T-helper 2 cell treated with Interferon-gamma antibody and Interleukin-4, amounts not matched to agents 5 μg/mL and 100 μg/mL, for 36 hours (primary cell): ENCODE measurements around the gene ZFHX3.
A peak's percentile ranks its signal among the peaks of the same experiment; 100 is the strongest.

Source experiments
- DNase-seq: peaks from one replicate; pipeline ENCODE4 v3.0.0; 2021; ENCODE audit warnings: low spot score
- H3K27ac Mint-ChIP-seq: one replicate; pipeline ENCODE4 v1.8.0; 2021; ENCODE audit warnings: mild to moderate bottlenecking, mixed read lengths
- H3K27me3 Mint-ChIP-seq: one replicate; pipeline ENCODE4 v1.8.0; 2021; ENCODE audit warnings: low read depth, mixed read lengths
- H3K36me3 Mint-ChIP-seq: one replicate; pipeline ENCODE4 v1.8.0; 2021; ENCODE audit warnings: low read depth, mixed read lengths
- H3K4me1 Mint-ChIP-seq: one replicate; pipeline ENCODE4 v1.8.0; 2021; ENCODE audit warnings: low read depth, mixed read lengths
- H3K4me3 Mint-ChIP-seq: one replicate; pipeline ENCODE4 v1.8.0; 2022; ENCODE audit warnings: mild to moderate bottlenecking, moderate library complexity, mixed read lengths
- H3K9me3 Mint-ChIP-seq: one replicate; pipeline ENCODE4 v1.8.0; 2021; ENCODE audit warnings: mixed read lengths

ZFHX3 gene

GRCh38 chr16:72786606-72787005, 261.3 kb downstream of the ZFHX3 start:
- no peaks in the 10 kb centered on the region for H3K36me3 Mint-ChIP-seq
- H3K27ac Mint-ChIP-seq = no peak overlapping the region
- H3K27me3 Mint-ChIP-seq = peaks cover 35% of the 10 kb centered on the region
- DNase-seq = no peak
- H3K9me3 Mint-ChIP-seq = no peaks in the 10 kb centered on the region
- H3K4me3 Mint-ChIP-seq = peak overlapping the region; percentile 54
- peaks cover 22% of the 10 kb centered on the region for H3K4me1 Mint-ChIP-seq

GRCh38 chr16:72785886-72786285, 262.0 kb downstream of the ZFHX3 start:
- Mint-ChIP-seq H3K27me3 (peaks cover 38% of the 10 kb centered on the region), H3K36me3 (no peaks in the 10 kb centered on the region), H3K4me1 (peaks cover 22% of the 10 kb centered on the region), H3K4me3 (peak overlapping the region; percentile 36), H3K27ac (no peak overlapping the region), H3K9me3 (no peaks in the 10 kb centered on the region)
- DNase-seq = no peak

- H3K27ac Mint-ChIP-seq = no peak overlapping the region
- H3K27me3 Mint-ChIP-seq = peaks cover 41% of the 10 kb centered on the region
- no peaks in the 10 kb centered on the region for H3K9me3 Mint-ChIP-seq
- peaks cover 22% of the 10 kb centered on the region for H3K4me1 Mint-ChIP-seq
- DNase-seq = no peak
- no peak overlapping the region for H3K4me3 Mint-ChIP-seq
- no peaks in the 10 kb centered on the region for H3K36me3 Mint-ChIP-seq
Measured at GRCh38 chr16:72785171-72785570, 262.8 kb downstream of the ZFHX3 start.

GRCh38 chr16:72783716-72784318, 264.1 kb downstream of the ZFHX3 start:
- Mint-ChIP-seq H3K4me3 (no peak overlapping the region), H3K27ac (no peak overlapping the region), H3K27me3 (peaks cover 37% of the 10 kb centered on the region), H3K36me3 (no peaks in the 10 kb centered on the region), H3K9me3 (no peaks in the 10 kb centered on the region), H3K4me1 (peaks cover 22% of the 10 kb centered on the region)
- DNase-seq = no peak

- no peaks in the 10 kb centered on the region for H3K36me3 Mint-ChIP-seq
- H3K4me3 Mint-ChIP-seq = no peak overlapping the region
- no peaks in the 10 kb centered on the region for H3K27me3 Mint-ChIP-seq
- H3K9me3 Mint-ChIP-seq = no peaks in the 10 kb centered on the region
- peaks cover 2% of the 10 kb centered on the region for H3K4me1 Mint-ChIP-seq
- H3K27ac Mint-ChIP-seq = no peak overlapping the region
- no peak for DNase-seq
Measured at GRCh38 chr16:72769876-72770275, 278.1 kb downstream of the ZFHX3 start.

- Mint-ChIP-seq H3K27me3 (no peaks in the 10 kb centered on the region), H3K27ac (no peak overlapping the region), H3K9me3 (no peaks in the 10 kb centered on the region), H3K4me3 (no peak overlapping the region), H3K4me1 (peaks cover 2% of the 10 kb centered on the region), H3K36me3 (no peaks in the 10 kb centered on the region)
- no peak for DNase-seq
Measured at GRCh38 chr16:72768591-72768990, 279.3 kb downstream of the ZFHX3 start.

GRCh38 chr16:72766506-72766905, 281.4 kb downstream of the ZFHX3 start:
- Mint-ChIP-seq H3K9me3 (no peaks in the 10 kb centered on the region), H3K36me3 (no peaks in the 10 kb centered on the region), H3K27me3 (no peaks in the 10 kb centered on the region), H3K4me1 (peaks cover 2% of the 10 kb centered on the region), H3K4me3 (no peak overlapping the region), H3K27ac (no peak overlapping the region)
- DNase-seq = no peak

GRCh38 chr16:72764015-72764654, 283.8 kb downstream of the ZFHX3 start:
- no peaks in the 10 kb centered on the region for H3K27me3 Mint-ChIP-seq
- no peak overlapping the region for H3K27ac Mint-ChIP-seq

GRCh38 chr16:72760581-72760980, 287.3 kb downstream of the ZFHX3 start:
- Mint-ChIP-seq H3K4me3 (no peak overlapping the region), H3K36me3 (no peaks in the 10 kb centered on the region), H3K9me3 (peaks cover 17% of the 10 kb centered on the region), H3K27me3 (no peaks in the 10 kb centered on the region), H3K27ac (no peak overlapping the region), H3K4me1 (no peaks in the 10 kb centered on the region)
- no peak for DNase-seq

More at GRCh38 chr16:72764015-72764654, 283.8 kb downstream of the ZFHX3 start:
- Mint-ChIP-seq H3K4me3 (no peak overlapping the region), H3K4me1 (peaks cover under 1% of the 10 kb centered on the region), H3K36me3 (no peaks in the 10 kb centered on the region), H3K9me3 (no peaks in the 10 kb centered on the region)
- DNase-seq = no peak

- H3K27ac Mint-ChIP-seq = no peak overlapping the region
- DNase-seq = no peak
- no peaks in the 10 kb centered on the region for H3K36me3 Mint-ChIP-seq
- no peaks in the 10 kb centered on the region for H3K4me1 Mint-ChIP-seq
- H3K4me3 Mint-ChIP-seq = no peak overlapping the region
- peaks cover 15% of the 10 kb centered on the region for H3K9me3 Mint-ChIP-seq
- no peaks in the 10 kb centered on the region for H3K27me3 Mint-ChIP-seq
Measured at GRCh38 chr16:72753881-72754280, 294.0 kb downstream of the ZFHX3 start.

- Mint-ChIP-seq H3K36me3 (no peaks in the 10 kb centered on the region), H3K9me3 (no peaks in the 10 kb centered on the region), H3K27me3 (no peaks in the 10 kb centered on the region), H3K4me3 (no peak overlapping the region), H3K27ac (no peak overlapping the region), H3K4me1 (no peaks in the 10 kb centered on the region)
- no peak for DNase-seq
Measured at GRCh38 chr16:72752004-72752695, 295.8 kb downstream of the ZFHX3 start.

GRCh38 chr16:72751076-72751475, 296.9 kb downstream of the ZFHX3 start:
- H3K27ac Mint-ChIP-seq = no peak overlapping the region

GRCh38 chr16:72749091-72749490, 298.8 kb downstream of the ZFHX3 start:
- no peaks in the 10 kb centered on the region for H3K9me3 Mint-ChIP-seq
- H3K4me3 Mint-ChIP-seq = no peak overlapping the region
- no peak overlapping the region for H3K27ac Mint-ChIP-seq
- no peaks in the 10 kb centered on the region for H3K36me3 Mint-ChIP-seq
- no peak for DNase-seq
- no peaks in the 10 kb centered on the region for H3K27me3 Mint-ChIP-seq
- H3K4me1 Mint-ChIP-seq = no peaks in the 10 kb centered on the region

More at GRCh38 chr16:72751076-72751475, 296.9 kb downstream of the ZFHX3 start:
- no peaks in the 10 kb centered on the region for H3K36me3 Mint-ChIP-seq
- H3K27me3 Mint-ChIP-seq = no peaks in the 10 kb centered on the region
- no peak for DNase-seq
- no peaks in the 10 kb centered on the region for H3K9me3 Mint-ChIP-seq
- H3K4me1 Mint-ChIP-seq = no peaks in the 10 kb centered on the region
- no peak overlapping the region for H3K4me3 Mint-ChIP-seq

GRCh38 chr16:72744076-72744793, 303.7 kb downstream of the ZFHX3 start:
- H3K36me3 Mint-ChIP-seq = no peaks in the 10 kb centered on the region
- no peak overlapping the region for H3K4me3 Mint-ChIP-seq
- peaks cover 3% of the 10 kb centered on the region for H3K4me1 Mint-ChIP-seq
- no peaks in the 10 kb centered on the region for H3K9me3 Mint-ChIP-seq
- H3K27me3 Mint-ChIP-seq = no peaks in the 10 kb centered on the region
- no peak for DNase-seq
- no peak overlapping the region for H3K27ac Mint-ChIP-seq
